ENCODE data around the gene YIPF5. TPM values are rescaled to one million over a fixed set of nuclear protein-coding genes. Genes with fewer than 3 reads are reported as not detected.

YIPF5 gene
- total and polyA plus RNA-seq, 2 of the 4 experiments (the other 2 are of a cell fraction), result 64.4 to 172 TPM

DNA sequence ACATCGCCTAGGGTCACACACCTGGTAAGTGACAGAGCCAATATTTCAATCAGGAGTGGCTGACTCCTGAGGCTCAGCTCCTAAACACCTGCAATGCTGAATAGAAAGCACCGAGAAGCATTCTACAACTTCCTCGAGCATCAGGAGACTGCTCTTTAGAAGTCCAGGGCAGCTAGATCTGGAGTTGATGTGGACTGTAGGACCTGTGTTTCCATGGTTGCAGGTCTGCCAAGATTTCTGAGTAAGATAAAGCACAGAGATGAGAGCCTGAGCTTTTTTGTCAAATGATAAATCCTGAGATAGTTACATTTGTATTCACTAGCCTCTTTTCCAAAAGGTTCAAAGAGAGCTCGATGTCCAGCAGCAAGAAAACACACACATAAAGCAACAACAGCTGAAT lies 43.8 kb downstream of the YIPF5 start:
- H2BK120ac ChIP-seq (ENCODE audit: low read depth, low read length), result no peak overlapping the region
- WGBS, 2 experiments (ENCODE audit: extremely low coverage in 2 of 2, insufficient read length in 1 of 2), result 100% methylated on average over 1 of the region's 4 CpGs; no CpG with 5 or more reads in 1 of the 2 experiments
- H3K4me1 ChIP-seq (ENCODE audit: control insufficient read depth, insufficient read depth, low read length), result peaks cover 6% of the 10 kb centered on the region
- no peak overlapping the region for H3K18ac ChIP-seq (ENCODE audit: low read depth, low read length)
- no peaks in the 10 kb centered on the region for H3K27me3 ChIP-seq (ENCODE audit: control insufficient read depth, insufficient read depth, low read length)
- no peak for TF ChIP-seq POLR2A (IDR thresholded peaks at IDR 0.05; ENCODE audit: low read depth, low read length)
- TF ChIP-seq, protein P1, sequence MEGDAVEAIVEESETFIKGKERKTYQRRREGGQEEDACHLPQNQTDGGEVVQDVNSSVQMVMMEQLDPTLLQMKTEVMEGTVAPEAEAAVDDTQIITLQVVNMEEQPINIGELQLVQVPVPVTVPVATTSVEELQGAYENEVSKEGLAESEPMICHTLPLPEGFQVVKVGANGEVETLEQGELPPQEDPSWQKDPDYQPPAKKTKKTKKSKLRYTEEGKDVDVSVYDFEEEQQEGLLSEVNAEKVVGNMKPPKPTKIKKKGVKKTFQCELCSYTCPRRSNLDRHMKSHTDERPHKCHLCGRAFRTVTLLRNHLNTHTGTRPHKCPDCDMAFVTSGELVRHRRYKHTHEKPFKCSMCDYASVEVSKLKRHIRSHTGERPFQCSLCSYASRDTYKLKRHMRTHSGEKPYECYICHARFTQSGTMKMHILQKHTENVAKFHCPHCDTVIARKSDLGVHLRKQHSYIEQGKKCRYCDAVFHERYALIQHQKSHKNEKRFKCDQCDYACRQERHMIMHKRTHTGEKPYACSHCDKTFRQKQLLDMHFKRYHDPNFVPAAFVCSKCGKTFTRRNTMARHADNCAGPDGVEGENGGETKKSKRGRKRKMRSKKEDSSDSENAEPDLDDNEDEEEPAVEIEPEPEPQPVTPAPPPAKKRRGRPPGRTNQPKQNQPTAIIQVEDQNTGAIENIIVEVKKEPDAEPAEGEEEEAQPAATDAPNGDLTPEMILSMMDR (conservative IDR thresholded peaks at IDR 0.05; ENCODE audit: low read depth, low read length), result no peak
- no peak for TF ChIP-seq CEBPB (IDR thresholded peaks at IDR 0.05; ENCODE audit: low read depth, low read length)
- no peak for TF ChIP-seq RAD21 (IDR thresholded peaks at IDR 0.05; ENCODE audit: low read length)
- TF ChIP-seq CHD1 (IDR thresholded peaks at IDR 0.05; ENCODE audit: low read depth, low read length), result no peak
- no peak for TF ChIP-seq MAZ (IDR thresholded peaks at IDR 0.05; ENCODE audit: borderline replicate concordance, low read depth, low read length)
- no peak for TF ChIP-seq RFX5 (IDR thresholded peaks at IDR 0.05; ENCODE audit: low read depth, low read length)
- TF ChIP-seq RCOR1 (IDR thresholded peaks at IDR 0.05; ENCODE audit: insufficient replicate concordance, low read length), result no peak
- no peak for TF ChIP-seq BHLHE40 (IDR thresholded peaks at IDR 0.05; ENCODE audit: low read depth, low read length)
- TF ChIP-seq NFE2L2 (IDR thresholded peaks at IDR 0.05; ENCODE audit: low read depth, low read length), result no peak
- TF ChIP-seq MAFK (IDR thresholded peaks at IDR 0.05; ENCODE audit: low read depth, low read length), result no peak
- TF ChIP-seq, protein P2, sequence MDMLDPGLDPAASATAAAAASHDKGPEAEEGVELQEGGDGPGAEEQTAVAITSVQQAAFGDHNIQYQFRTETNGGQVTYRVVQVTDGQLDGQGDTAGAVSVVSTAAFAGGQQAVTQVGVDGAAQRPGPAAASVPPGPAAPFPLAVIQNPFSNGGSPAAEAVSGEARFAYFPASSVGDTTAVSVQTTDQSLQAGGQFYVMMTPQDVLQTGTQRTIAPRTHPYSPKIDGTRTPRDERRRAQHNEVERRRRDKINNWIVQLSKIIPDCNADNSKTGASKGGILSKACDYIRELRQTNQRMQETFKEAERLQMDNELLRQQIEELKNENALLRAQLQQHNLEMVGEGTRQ (IDR thresholded peaks at IDR 0.05; ENCODE audit: low read depth, low read length), result no peak
- no peak for TF ChIP-seq MXI1 (IDR thresholded peaks at IDR 0.05; ENCODE audit: borderline replicate concordance, low read depth, low read length)
- TF ChIP-seq, protein P3, sequence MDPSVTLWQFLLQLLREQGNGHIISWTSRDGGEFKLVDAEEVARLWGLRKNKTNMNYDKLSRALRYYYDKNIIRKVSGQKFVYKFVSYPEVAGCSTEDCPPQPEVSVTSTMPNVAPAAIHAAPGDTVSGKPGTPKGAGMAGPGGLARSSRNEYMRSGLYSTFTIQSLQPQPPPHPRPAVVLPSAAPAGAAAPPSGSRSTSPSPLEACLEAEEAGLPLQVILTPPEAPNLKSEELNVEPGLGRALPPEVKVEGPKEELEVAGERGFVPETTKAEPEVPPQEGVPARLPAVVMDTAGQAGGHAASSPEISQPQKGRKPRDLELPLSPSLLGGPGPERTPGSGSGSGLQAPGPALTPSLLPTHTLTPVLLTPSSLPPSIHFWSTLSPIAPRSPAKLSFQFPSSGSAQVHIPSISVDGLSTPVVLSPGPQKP (IDR thresholded peaks at IDR 0.05; ENCODE audit: borderline replicate concordance, low read depth, low read length), result no peak
- TF ChIP-seq SMC3 (IDR thresholded peaks at IDR 0.05; ENCODE audit: low read depth, low read length), result no peak
- no peak for TF ChIP-seq FOS (IDR thresholded peaks at IDR 0.05; ENCODE audit: low read depth, low read length)
- H3K9ac ChIP-seq (ENCODE audit: low read depth, low read length), result no peak overlapping the region
- H2BK20ac ChIP-seq (ENCODE audit: low read depth, low read length), result no peak overlapping the region
- no peak overlapping the region for H2AFZ ChIP-seq (replicated peaks; ENCODE audit: low read length, poor library complexity)
- in situ Hi-C loops (cut with MboI; ENCODE audit: low sequenced_read_pairs) (no loop called here), intact Hi-C loops (cut with micrococcal nuclease) (no loop called here), dilution Hi-C loops (cut with HindIII; ENCODE audit: low sequenced_read_pairs, unreplicated experiment) (no loop called here)
- no peak overlapping the region for H4K91ac ChIP-seq (ENCODE audit: insufficient read depth, low read depth, low read length)
- DNase-seq (no peak), ATAC-seq (ENCODE audit: low read depth) (no peak)
- H2BK15ac ChIP-seq (ENCODE audit: low read depth, low read length), result no peak overlapping the region
- H3K9me1 ChIP-seq (ENCODE audit: insufficient read depth, low read length), result peaks cover 7% of the 10 kb centered on the region; the same call in 1 of the 2 replicates
- no peak overlapping the region for H3K56ac ChIP-seq (ENCODE audit: extremely low read depth, insufficient read depth, low read length)
- no peak overlapping the region for H2BK5ac ChIP-seq (ENCODE audit: low read depth, low read length, poor library complexity, severe bottlenecking)
- H4K8ac ChIP-seq (ENCODE audit: low read depth in 2 of 2, low read length in 2 of 2), result no peak overlapping the region
- no peak overlapping the region for H2AK9ac ChIP-seq (replicated peaks; ENCODE audit: low read depth, low read length, poor library complexity)
- ChIA-PET POLR2A (ENCODE audit: unreplicated experiment) (no interaction called here), CTCF (interaction anchor here (1.6 kb wide), 1 partner anchor 8 kb away, joined by 3 read pairs; no protein-coding TSS in a partner anchor)
- no peaks in the 10 kb centered on the region for H3K79me1 ChIP-seq (ENCODE audit: low read depth in 1 of 2, low read length in 2 of 2)
- H2AK5ac ChIP-seq (ENCODE audit: low read depth, low read length), result no peak overlapping the region
- H3K4me2 ChIP-seq (ENCODE audit: low read depth, low read length), result no peak overlapping the region
- no peaks in the 10 kb centered on the region for H4K20me1 ChIP-seq (ENCODE audit: insufficient read depth, low read length)
- H4K5ac ChIP-seq (ENCODE audit: low read depth, low read length), result no peak overlapping the region
- H3K27ac ChIP-seq (ENCODE audit: insufficient read depth, low read length), result no peak overlapping the region
- no peak overlapping the region for H3K14ac ChIP-seq (replicated peaks; ENCODE audit: low read depth, low read length)
- BruUV-seq (replicated peaks), result no TSS peak
- no peak overlapping the region for H3K4ac ChIP-seq (ENCODE audit: low read depth, low read length)
- H3K9me3 ChIP-seq (ENCODE audit: control insufficient read depth, insufficient read depth, low read length), result no peaks in the 10 kb centered on the region
- H3K4me3 ChIP-seq (ENCODE audit: insufficient read depth, low read depth, low read length), result no peak overlapping the region
- H3K36me3 ChIP-seq (ENCODE audit: control insufficient read depth, insufficient read depth, low read length), result no peaks in the 10 kb centered on the region
- H3K23ac ChIP-seq (ENCODE audit: low read depth, low read length), result no peak overlapping the region

All from IMR-90 (cell line).